Urothelium cell line (cell line): Measurements from ENCODE around the gene EXOG.

Source experiments
- DNase-seq: peaks from one replicate; pipeline ENCODE4 v3.0.0; 2011; ENCODE audit warnings: low spot score, mixed read lengths
- FAIRE-seq: peaks from 2 replicates; lab custom pipeline; 2011; peaks lifted over from hg19 to GRCh38; lab: Jason Lieb, UNC

Gene EXOG

GRCh38 chr3:38543586-38543985 is 47.4 kb downstream of the EXOG start:
- no peak for FAIRE-seq
- no peak for DNase-seq

GRCh38 chr3:38544926-38545325 is 48.8 kb downstream of the EXOG start:
- FAIRE-seq (peak; percentile 77), DNase-seq (no peak)

GRCh38 chr3:38545550-38545949 is 49.4 kb downstream of the EXOG start:
- no peak for FAIRE-seq
- no peak for DNase-seq

- DNase-seq: no peak
- no peak for FAIRE-seq
Measured at GRCh38 chr3:38545983-38546382, 49.8 kb downstream of the EXOG start.

- DNase-seq (peak; percentile 90), FAIRE-seq (peak; percentile 90)
Measured at GRCh38 chr3:38548154-38548931, 52.2 kb downstream of the EXOG start.

- DNase-seq (no peak), FAIRE-seq (no peak)
Measured at GRCh38 chr3:38549082-38549481, 52.9 kb downstream of the EXOG start.

GRCh38 chr3:38549486-38549885 is 53.3 kb downstream of the EXOG start:
- FAIRE-seq: no peak
- DNase-seq: no peak

- FAIRE-seq (no peak), DNase-seq (no peak)
Measured at GRCh38 chr3:38549957-38550840, 54.1 kb downstream of the EXOG start.

- DNase-seq: no peak
- FAIRE-seq: peak; percentile 5
Measured at GRCh38 chr3:38551026-38551832, 55.1 kb downstream of the EXOG start.

GRCh38 chr3:38552364-38552763 is 56.2 kb downstream of the EXOG start:
- DNase-seq (no peak), FAIRE-seq (no peak)

- DNase-seq: no peak
- FAIRE-seq: no peak
Measured at GRCh38 chr3:38553071-38553470, 56.9 kb downstream of the EXOG start.

- FAIRE-seq: no peak
- DNase-seq: no peak
Measured at GRCh38 chr3:38554127-38554827, 58.1 kb downstream of the EXOG start.

- DNase-seq (no peak), FAIRE-seq (no peak)
Measured at GRCh38 chr3:38555149-38555840, 59.2 kb downstream of the EXOG start.

- FAIRE-seq: no peak
- no peak for DNase-seq
Measured at GRCh38 chr3:38555926-38556325, 59.8 kb downstream of the EXOG start.

- no peak for DNase-seq
- no peak for FAIRE-seq
Measured at GRCh38 chr3:38556640-38557358, 60.7 kb downstream of the EXOG start.

- DNase-seq (no peak), FAIRE-seq (no peak)
Measured at GRCh38 chr3:38558864-38559263, 62.7 kb downstream of the EXOG start.

GRCh38 chr3:38560284-38560683 is 64.1 kb downstream of the EXOG start:
- FAIRE-seq: no peak
- DNase-seq: no peak

- no peak for FAIRE-seq
Measured at GRCh38 chr3:38560996-38561717, 65.0 kb downstream of the EXOG start.

More at GRCh38 chr3:38560996-38561717, 65.0 kb downstream of the EXOG start:
- no peak for DNase-seq
